Left ventricle myocardium inferior (tissue), 1 donor: ENCODE data around the gene ARAP1. TPM values are rescaled to one million over a fixed set of nuclear protein-coding genes. Genes with fewer than 3 reads are reported as not detected.

Source experiments
- DNase-seq: peaks from one replicate; pipeline ENCODE4 v3.0.0-alpha.2; 2020
- H3K27ac ChIP-seq: fragments of 200-600 bp; replicated peaks from 2 replicates; pipeline ENCODE4 v1.8.0; 2021
- H3K27me3 ChIP-seq: fragments of 200-600 bp; 2 replicates; pipeline ENCODE4 v1.8.0; 2021; ENCODE audit warnings: low read depth
- H3K36me3 ChIP-seq: fragments of 200-600 bp; 2 replicates; pipeline ENCODE4 v1.8.0; 2021
- H3K4me1 ChIP-seq: fragments of 200-600 bp; 2 replicates; pipeline ENCODE4 v1.8.0; 2021
- H3K4me3 ChIP-seq: fragments of 200-600 bp; 2 replicates; pipeline ENCODE4 v1.8.0; 2021; ENCODE audit warnings: mild to moderate bottlenecking, moderate library complexity
- H3K9me3 ChIP-seq: fragments of 200-600 bp; replicated peaks from 2 replicates; pipeline ENCODE4 v1.8.0; 2021
- CTCF ChIP-seq: fragments of 200-600 bp; IDR thresholded peaks from 2 replicates; pipeline ENCODE4 v1.8.0; 2021; ENCODE audit warnings: antibody characterized with exemption, mild to moderate bottlenecking, borderline replicate concordance
- intact Hi-C: fragments of 100-400 bp; cut with micrococcal nuclease; formaldehyde crosslinking; loops from one replicate; pipeline ENCODE4 v1.11.0; 2022
- total RNA-seq: library from RNA; stranded (reverse); fragmentation: NEBNext Ultra II Directional; extraction: Animal tissue kit (Norgen Biotek cat#: 25700); gene quantifications from one replicate; pipeline ENCODE4 v1.2.1, GENCODE V29; 2021
- donor health status: DM: no; HTN: yes; CAD: no; lungs with severe emphysema.

ARAP1 gene
- total RNA-seq, 1 donor from 2014 or later: 51.9 TPM

DNA sequence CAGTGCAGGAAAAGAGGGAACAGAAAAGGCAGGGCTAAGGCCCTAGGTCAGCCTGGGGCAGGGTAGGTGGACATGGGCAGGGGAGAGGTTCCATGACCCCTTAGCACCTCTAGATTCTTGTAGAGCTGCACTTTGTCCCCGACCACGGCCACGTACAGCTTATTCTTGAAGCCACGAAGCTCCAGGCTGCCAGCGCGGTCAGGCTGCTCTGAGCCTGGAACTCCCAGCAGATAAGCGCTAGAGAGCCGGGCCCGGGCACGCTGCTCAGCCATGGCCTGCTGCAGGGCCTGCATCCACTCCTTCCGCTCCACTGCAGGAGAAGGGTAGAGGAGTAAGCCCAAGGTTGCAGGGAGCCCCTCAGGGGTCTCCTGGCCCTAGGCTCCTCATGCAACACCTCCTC, 41.9 kb downstream of the ARAP1 start:
- no peak for DNase-seq
- peaks cover 36% of the 10 kb centered on the region for H3K4me1 ChIP-seq
- intact Hi-C loops: no loop called here
- no peak overlapping the region for H3K4me3 ChIP-seq
- peaks cover 72% of the 10 kb centered on the region for H3K36me3 ChIP-seq
- no peaks in the 10 kb centered on the region for H3K9me3 ChIP-seq
- H3K27ac ChIP-seq: peak overlapping the region; percentile 19
- no peak for TF ChIP-seq CTCF
- H3K27me3 ChIP-seq: no peaks in the 10 kb centered on the region

DNA sequence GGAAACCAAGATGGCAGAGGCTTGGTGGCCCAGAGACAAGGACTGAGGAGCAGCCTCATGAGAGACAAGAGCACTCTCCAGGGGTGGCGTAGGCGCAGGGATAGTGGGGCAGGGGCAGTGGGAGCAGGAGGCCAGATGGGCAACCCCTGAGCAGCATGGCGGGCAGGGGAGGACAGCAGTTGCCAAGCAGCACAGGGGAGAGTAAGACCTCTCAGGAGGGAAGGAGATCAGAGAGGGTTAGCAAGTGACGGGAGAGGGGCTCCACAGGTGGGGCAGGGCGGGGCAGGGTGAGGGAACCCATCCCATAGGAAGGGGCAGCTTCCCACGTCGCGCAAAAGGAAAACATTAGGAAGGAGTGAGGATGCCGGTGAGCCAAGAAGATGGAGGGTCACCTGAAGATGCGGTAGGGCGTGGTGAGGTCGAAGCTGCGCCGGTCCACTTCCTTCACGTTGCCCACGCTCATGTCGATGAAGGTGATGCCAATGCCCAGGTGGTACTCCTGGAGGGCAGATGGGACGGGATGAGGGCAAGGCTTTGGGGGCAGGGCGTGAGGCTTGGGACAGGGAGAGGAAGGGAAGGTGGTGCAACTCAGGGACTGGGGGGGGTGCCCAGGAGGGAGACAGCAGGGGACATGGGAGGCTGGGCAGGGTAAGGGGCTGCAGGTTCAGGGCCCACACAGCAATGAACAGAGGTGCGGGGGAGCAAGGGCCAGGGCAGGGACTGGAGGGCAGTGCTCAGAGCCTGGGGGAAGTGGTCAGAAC, 42.5 kb downstream of the ARAP1 start:
- intact Hi-C loops: no loop called here
- Histone ChIP-seq H3K36me3 (peaks cover 78% of the 10 kb centered on the region), H3K9me3 (no peaks in the 10 kb centered on the region), H3K4me1 (peaks cover 31% of the 10 kb centered on the region), H3K27ac (peak overlapping the region; percentile 19), H3K27me3 (no peaks in the 10 kb centered on the region), H3K4me3 (no peak overlapping the region)
- no peak for TF ChIP-seq CTCF
- DNase-seq: no peak

GRCh38 chr11:72707032-72707431, 45.2 kb downstream of the ARAP1 start:
- no peak overlapping the region for H3K27ac ChIP-seq
- DNase-seq: no peak
- H3K4me3 ChIP-seq: no peak overlapping the region
- peaks cover 29% of the 10 kb centered on the region for H3K4me1 ChIP-seq
- TF ChIP-seq CTCF: no peak
- H3K9me3 ChIP-seq: no peaks in the 10 kb centered on the region
- peaks cover 95% of the 10 kb centered on the region for H3K36me3 ChIP-seq
- intact Hi-C loops: no loop called here
- H3K27me3 ChIP-seq: no peaks in the 10 kb centered on the region

DNA sequence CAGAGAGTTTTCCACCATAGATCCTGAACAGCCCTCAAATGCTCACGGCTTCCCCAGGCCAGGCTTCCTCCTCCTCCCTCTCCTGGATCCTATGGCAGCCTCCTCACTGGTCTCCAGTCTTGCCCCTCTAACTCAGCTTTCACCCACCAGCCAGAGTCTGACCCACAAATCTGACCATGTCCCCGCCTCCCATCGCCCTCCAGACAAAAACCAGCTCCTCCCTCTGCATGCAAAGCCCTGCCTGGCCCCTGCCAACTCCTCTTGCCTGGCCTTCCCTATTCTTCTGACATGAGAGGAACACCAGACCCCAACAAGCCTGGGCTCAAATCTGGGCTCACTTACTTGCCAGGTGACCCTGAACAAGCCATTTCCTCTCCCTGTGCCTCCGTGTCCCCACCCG, 45.6 kb downstream of the ARAP1 start:
- peaks cover 28% of the 10 kb centered on the region for H3K4me1 ChIP-seq
- peaks cover 95% of the 10 kb centered on the region for H3K36me3 ChIP-seq
- no peaks in the 10 kb centered on the region for H3K9me3 ChIP-seq
- H3K27ac ChIP-seq: no peak overlapping the region
- DNase-seq: no peak
- H3K4me3 ChIP-seq: no peak overlapping the region
- TF ChIP-seq CTCF: no peak
- no peaks in the 10 kb centered on the region for H3K27me3 ChIP-seq
- intact Hi-C loops: no loop called here

DNA sequence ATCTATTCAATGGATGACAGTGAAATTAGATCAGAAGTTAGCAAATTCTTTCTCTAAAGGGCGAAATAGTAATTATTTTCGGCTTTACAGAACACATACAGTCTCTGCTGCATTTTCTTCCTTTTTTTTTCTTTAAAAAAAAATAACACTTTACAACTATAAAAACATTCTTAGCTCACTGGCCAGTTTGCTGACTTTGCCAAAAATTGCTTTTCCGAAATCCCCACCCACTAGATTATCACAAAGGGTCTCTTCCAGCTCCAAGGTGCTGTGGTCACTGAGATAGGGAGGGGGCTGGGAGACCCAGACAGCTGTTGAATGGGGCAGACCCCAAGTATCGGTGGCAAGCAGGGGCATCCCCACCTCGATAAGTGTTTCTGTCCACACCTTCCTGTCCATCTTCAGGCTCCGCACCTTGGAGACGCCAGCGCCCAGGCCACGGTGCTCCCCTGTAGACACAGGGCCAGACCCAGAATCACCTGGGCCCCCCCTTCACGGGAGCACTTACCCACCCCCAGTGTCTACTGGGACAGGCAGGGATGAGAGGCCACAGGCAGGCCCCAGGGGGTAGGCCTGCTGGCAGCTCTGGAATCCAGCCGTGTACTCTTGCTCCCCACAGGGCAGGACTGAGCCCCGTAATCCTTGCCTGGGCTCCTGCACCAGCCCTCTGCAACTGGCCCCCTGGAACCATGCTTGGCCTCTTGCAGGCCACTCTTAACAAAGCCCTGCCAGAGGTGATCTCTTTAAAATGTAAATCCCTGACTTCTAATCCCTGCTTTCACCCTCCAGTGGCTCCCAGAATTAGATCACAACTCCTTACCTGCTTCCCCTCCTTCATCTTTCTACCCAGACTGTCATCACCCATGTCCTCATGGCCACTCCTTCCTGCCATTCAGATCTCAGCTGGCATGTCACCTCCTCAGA, 46.5 kb downstream of the ARAP1 start:
- no peak for DNase-seq
- intact Hi-C loops: no loop called here
- no peak for TF ChIP-seq CTCF
- Histone ChIP-seq H3K9me3 (no peaks in the 10 kb centered on the region), H3K4me3 (no peak overlapping the region), H3K27me3 (no peaks in the 10 kb centered on the region), H3K27ac (no peak overlapping the region), H3K4me1 (peaks cover 32% of the 10 kb centered on the region), H3K36me3 (peaks cover 95% of the 10 kb centered on the region)
